ENCODE results near the gene DHX9. TPM values are rescaled to one million over a fixed set of nuclear protein-coding genes. Genes with fewer than 3 reads are reported as not detected.

The DHX9 gene
- total and polyA plus RNA-seq, 9 of the 15 experiments (the other 6 are each of a cell fraction or from before 2014, with no cell fraction given): 100 to 409 (median 294) TPM

GRCh38 chr1:182839209-182840066, at the start of gene DHX9 (continued):
- TF ChIP-seq HMGXB4 (CRISPR knock-in tag; IDR thresholded peaks at IDR 0.05) (peak; percentile 93), NFXL1 (CRISPR knock-in tag; IDR thresholded peaks at IDR 0.05) (no peak), RREB1 (CRISPR knock-in tag; IDR thresholded peaks at IDR 0.05) (0 out of 2 replicates have a peak, but pooled peaks have one; percentile 14), THRB (CRISPR knock-in tag; conservative IDR thresholded peaks at IDR 0.05) (no peak), POLR3G (IDR thresholded peaks at IDR 0.05; ENCODE audit: extremely low read depth, insufficient read length, insufficient replicate concordance) (no peak), ZFP30 (CRISPR knock-in tag; IDR thresholded peaks at IDR 0.05; ENCODE audit: borderline replicate concordance) (no peak), THAP7 (CRISPR knock-in tag; IDR thresholded peaks at IDR 0.05) (peak; percentile 75; the same call in 1 of the 2 replicates), RBFOX2 (IDR thresholded peaks at IDR 0.05; ENCODE audit: low read depth, low read length) (peak; percentile 98), ZNF282 (CRISPR knock-in tag; IDR thresholded peaks at IDR 0.05) (no peak), FOXA3 (CRISPR knock-in tag; conservative IDR thresholded peaks at IDR 0.05 in 1 of 2, IDR thresholded peaks at IDR 0.05 in 1 of 2) (peak in 1 of 2 experiments; percentile 72; a peak in 2 of 4 replicates), ZNF583 (CRISPR knock-in tag; IDR thresholded peaks at IDR 0.05) (peak; percentile 34; the same call in 1 of the 2 replicates), HNRNPLL (IDR thresholded peaks at IDR 0.05; ENCODE audit: low read depth, low read length, poor library complexity, severe bottlenecking) (peak; percentile 76), ATF7 (IDR thresholded peaks at IDR 0.05) (peak; percentile 73), HMG20B (CRISPR knock-in tag; IDR thresholded peaks at IDR 0.05) (no peak), SREBF1 (IDR thresholded peaks at IDR 0.05; ENCODE audit: borderline replicate concordance, low read depth, low read length) (no peak), ZNF23 (CRISPR knock-in tag; IDR thresholded peaks at IDR 0.05) (no peak), EWSR1 (IDR thresholded peaks at IDR 0.05; ENCODE audit: borderline replicate concordance, low read depth, partially characterized antibody) (no peak), ZSCAN32 (CRISPR knock-in tag; IDR thresholded peaks at IDR 0.05) (no peak)

Measured in K562 (cell line).